GM19099 (cell line): ENCODE measurements around the gene METTL3.

Experiments used
- POLR2A ChIP-seq: IDR thresholded peaks from 3 replicates; pipeline ENCODE4 v1.6.1; 2011; ENCODE audit warnings: low read depth; ENCODE audit not compliant: insufficient read length; ENCODE audit errors: extremely low read depth

METTL3 gene

DNA sequence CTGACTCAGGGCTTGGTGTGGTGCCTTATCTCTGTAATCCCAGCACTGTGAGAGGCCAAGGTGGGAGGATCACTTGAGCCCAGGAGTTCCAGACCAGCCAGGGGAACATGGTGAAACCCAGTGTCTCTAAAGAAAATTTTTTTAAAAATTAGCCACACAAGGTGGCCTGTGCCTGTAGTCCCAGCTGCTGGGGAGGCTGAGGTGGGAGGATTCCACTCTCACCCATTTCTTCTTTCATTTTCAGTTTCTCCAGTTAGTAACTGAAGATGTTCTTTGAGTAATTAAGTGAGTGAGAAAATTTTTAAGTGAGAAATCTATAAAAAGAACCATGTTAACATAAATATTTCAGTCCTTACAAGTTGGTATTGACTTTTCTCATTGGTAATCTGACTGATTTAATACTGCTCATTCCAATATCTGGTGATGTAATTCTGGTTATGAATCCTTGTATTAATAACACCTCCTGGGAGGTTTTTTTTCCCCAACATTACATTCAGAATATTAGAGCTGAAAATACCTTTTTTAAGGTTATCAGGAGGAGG, 6.1 kb downstream of the METTL3 start:
- no peak for TF ChIP-seq POLR2A

DNA sequence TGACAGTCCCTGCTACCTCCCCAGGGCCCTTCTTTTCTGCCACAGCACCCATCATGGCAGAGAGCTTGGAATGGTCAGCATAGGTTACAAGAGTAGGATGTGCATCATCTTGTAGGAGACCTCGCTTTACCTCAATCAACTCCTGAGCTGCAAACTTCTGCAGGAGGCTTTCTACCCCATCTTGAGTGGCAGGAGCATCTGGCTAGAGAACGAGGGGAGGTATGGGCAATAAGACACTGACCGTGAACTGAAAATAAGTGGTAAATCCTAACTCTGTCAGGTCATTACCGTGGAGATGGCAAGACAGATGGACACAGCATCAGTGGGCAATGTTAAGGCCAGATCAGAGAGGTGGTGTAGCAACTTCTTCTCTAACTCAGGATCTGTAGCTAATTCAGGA, 7.8 kb downstream of the METTL3 start:
- no peak for TF ChIP-seq POLR2A

DNA sequence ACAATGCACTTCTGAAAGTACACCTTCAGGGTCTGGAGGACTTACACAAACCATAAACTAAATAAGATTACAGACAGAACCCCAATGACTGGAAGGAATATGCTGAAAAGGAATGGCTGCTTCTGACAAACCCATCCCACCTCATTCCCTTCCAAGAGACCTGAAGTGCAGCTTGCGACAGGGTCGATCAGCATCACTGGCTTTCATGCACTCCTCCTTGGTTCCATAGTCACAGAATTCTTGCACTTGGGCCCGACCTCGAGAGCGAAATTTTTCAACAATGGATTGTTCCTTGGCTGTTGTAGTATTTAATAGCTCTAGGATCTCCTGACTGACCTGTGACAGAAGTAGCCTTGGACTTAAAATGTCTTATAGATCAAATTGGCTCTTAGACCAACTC, 9.6 kb downstream of the METTL3 start:
- TF ChIP-seq POLR2A: no peak

DNA sequence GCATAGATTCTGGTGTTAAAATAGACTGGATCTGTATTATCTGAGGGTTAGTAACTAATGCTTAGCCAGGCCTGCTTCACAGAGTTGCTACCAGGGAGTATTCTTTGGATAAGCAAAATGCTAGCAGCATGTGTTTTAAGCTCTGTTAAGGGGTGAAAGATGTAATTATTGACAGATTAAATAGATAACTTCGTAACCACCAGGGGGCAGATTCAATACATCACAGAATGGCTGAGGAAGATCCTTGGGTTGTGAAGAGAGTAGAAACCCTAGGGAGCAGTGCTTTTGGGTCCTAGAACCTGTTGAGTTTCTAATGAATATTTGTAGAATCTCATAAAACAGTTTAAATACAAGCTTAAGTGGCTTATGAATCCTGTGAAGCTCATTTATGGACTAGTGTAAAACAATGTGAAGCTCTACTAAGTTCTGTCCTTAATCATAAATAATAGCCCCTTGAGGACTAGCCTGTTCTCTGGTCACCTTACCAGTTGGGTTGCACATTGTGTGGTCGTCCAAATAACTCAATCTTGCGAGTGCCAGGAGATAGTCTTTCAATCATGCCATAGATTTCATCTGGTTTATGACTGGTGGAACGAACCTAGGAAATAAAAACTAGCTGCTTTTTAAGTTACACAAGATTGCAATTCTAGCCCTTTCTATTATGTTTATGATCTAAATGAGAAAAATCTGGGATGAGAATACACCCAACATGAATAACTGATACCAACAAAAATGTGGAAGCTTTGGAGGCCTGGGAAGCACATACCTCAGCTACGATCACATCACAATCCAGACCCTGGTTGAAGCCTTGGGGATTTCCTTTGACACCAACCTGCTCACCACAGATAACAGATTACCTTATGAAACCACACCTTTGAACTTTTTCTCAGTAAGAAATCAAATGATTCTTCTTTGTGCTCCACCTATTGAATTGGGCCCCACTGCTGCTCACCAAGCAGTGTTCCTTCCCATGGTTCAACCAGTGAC, 12.3 kb downstream of the METTL3 start:
- no peak for TF ChIP-seq POLR2A

DNA sequence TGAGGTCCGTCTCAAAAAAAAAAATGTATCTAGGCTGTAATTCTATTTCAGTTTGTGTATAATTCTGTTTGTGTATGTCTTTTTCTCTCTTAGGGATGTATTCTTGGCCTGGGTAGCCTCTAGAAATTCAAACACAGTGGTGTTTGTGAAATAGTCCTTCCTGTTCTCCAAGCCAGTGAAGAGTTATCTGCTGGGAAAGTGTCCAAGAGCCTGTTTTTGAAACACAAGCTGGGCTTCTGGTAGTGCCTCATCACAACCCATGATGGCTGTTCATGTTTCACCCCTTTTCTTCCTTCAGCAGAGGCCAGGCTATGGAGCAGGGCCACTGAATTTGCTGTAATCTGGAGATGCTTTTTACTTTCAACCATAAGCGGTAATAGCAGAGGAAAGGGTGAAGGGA, 14.7 kb downstream of the METTL3 start:
- TF ChIP-seq POLR2A: no peak

DNA sequence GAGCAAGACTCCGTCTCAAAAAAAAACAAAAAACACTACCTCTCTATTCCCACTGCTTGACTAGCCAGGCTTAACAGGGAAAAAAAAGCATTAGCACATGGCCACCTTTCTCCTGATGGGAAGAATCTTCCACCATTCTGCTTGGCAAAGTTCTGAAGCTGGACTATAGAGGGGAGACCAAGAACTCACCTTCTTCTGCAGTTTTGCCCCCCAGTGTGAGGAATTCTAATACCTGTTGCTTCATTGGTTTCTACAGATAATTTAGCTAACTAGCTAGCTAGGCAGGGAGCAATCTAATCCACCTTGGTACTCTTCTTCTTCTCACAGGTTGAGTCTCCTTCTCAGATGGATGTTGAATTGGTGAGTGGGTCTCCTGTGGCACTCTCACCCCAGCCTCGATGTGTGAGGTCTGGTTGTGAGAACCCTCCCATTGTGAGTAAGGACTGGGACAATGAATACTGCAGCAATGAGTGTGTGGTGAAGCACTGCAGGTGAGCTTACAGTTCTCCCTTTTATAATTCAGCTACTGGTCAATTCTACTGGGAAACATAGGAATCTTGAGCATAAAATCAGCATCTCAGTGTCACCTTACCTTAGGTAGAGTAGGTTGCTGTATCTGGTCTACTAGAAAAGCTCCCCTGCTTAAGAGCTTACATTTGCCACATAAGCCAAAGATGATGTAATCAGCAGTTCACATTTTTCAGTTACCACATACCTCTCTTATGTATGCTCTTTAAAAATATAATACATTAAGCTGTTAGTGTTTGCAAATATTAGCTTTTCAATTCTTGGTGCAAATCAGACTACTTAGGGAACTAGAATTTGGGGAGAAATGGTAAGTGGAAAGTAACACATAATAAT, 16.0 kb downstream of the METTL3 start:
- no peak for TF ChIP-seq POLR2A

DNA sequence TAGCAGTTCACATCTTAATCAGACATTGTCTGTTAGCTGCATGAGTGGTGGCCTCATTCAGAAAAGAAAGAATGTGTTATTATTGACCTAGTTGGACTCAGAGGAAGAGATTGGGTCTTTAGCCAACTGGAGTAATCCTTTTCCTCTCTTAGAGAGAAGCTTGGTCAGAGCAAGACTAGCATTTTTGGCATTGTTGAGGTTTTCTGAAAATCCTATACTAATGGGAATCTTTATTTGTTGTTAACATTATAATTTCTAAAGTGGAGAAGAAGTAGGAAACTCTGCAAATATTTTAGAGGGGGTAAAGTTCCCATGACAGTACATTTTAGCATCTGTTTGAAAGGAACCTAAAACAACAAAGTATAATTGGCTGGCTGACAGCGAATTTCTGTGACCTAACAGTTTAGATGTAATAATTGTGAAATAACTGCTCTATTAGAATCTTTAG, 24.5 kb downstream of the METTL3 start:
- TF ChIP-seq POLR2A: no peak

DNA sequence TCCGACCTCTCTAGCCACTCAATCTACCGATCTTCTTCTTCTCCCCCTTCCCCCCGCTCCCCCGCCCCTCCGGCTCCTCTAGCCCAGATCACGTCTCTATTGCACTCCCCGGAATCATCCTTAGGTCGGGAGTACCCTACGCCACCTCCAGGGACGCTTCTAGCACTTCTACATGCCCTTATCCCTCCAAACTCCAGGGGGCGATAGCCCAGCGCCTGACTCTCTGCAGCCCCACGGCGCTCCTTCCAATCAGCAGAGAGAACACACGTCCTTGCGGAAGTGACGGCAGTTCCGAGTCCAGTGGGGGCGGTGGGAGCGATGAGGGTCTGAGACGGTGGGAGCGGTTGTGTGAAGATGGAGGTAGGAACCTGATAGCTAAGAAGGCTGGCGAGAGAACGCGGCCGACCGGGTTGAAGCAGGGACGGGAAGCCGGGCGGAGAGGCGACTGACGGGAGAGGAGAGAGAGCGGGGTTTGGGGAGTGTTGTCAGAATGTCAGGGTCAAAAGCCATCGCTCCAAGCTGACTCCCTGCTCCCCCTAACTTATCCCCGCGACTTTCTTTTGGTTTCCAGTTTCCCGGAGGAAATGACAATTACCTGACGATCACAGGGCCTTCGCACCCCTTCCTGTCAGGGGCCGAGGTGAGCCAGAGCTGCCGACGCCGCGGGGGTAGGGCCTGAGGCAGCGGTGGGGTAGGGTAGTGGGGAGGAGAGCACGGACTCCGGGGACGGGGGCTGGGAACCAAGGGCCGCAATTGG, 34.0 kb downstream of the METTL3 start, which contains the start of the genes RAB2B and TOX4:
Gene RAB2B (minus strand): TSS at position 35 of the 757 bp plus-strand sequence. CDS start 87 bp downstream, outside the sequence.
Gene TOX4 (plus strand): TSS at position 271 of the 757 bp plus-strand sequence. CDS start 84 bp downstream, at position 355.
- TF ChIP-seq POLR2A: peak; percentile 77

DNA sequence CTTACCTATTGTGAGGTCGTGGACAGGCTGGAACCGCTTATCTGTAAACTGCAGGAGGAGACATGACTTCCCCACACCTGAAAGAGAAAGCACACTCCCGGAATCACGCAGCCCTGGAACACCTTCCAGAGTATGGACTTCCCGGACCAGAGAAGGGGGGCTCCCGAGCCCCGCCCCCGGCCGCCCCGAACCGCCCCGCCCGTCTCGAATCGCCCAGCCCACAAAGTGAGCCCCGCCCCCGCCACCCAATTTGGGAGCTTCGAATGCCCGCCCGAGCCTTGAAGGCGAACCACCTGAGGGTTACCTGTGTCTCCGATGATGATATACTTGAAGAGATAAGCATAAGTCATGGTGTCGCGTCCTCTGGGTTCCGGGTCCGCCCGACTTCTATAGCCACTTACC, 34.6 kb downstream of the METTL3 start:
- peak; percentile 55 for TF ChIP-seq POLR2A

DNA sequence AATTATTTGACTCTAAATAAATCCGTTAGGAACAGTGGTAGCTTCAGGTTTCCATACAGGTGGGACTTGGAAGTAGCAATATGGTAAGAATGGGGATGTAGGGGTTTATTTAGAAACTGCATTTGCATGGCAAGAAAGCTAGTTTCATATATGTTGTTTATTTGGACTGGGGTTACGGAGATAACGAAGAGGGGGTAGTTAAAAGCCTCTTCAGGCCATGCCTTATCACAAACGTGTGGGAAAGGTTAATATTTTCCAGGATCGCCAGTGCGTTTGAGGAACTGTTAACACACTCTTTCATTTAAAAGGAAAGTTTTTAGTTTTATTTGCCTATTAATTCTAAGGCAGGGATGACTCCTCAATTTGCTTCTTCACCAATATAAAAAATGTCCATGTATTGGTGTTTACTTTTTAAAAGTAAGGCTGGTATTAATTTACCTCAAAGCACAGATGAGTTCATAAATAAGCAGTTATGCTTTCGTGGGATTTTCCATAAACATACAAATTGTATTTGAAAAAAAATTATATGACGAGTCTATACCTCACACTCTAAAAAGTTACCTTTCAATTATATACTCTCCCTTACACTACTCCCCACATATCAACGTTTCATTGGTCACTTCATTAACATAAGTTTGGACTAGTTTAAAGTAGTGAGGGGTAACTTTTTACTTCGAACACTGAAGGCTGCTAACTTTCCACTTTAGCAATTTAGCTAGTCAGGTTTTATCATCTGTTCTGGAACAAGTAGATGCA, 35.2 kb downstream of the METTL3 start:
- TF ChIP-seq POLR2A: no peak

DNA sequence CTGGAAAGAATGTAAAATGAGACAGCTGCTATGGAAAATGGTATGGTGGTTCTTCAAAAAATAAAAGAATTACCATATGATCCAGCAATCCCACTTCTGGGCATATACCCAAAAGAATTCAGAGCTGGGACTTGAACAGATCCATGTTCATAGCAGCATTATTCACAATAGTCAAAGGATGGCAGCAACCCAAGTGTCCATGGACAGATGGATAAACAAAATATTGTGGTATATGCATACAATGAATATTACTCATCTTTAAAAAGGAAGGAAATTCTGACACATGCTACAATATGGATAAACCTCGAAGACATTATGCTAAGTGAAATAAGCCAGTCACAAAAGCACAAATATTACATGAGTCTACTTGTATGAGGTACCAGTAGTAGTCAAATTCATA, 43.5 kb downstream of the METTL3 start:
- no peak for TF ChIP-seq POLR2A

DNA sequence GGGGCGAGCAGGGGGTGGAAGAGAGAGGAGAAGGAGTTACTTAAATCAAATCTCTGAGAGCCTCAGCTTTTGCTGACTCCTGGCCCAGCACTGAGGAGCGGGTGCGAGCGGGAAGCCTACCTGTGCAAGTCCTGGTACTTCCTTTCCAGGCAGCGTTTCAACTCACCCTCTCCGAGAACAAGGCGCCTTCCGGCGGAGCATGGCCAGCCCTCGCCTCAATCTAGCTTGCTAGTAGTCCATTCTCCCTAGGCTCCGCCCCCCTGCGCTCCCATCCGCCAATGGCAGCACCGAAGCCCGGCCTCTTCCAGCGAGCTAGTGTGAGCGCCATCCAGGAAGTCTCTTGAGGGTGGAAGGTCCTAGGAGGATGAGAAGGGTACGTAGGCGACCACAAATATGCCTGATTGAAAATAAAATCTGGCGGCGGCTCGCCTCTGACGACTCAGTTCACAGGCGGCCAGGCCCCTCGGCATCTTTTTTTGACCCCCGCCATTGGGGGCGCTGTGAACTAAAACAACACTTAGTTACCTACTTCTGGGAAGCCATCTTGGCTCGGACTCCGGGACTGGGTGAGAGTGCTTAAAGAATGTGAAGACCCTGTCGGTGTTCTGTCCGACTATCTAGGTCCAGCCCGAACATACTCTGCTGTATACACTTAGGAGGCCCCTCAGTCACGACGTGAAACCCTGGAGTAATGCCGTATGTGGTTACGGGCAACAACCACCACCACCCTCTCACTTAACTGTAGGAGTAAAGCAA, 55.0 kb downstream of the METTL3 start, which contains the start of gene CHD8:
Gene CHD8 (minus strand): TSS at position 212 of the 756 bp plus-strand sequence. CDS start 24,480 bp downstream, outside the sequence.
- TF ChIP-seq POLR2A: peak; percentile 80

DNA sequence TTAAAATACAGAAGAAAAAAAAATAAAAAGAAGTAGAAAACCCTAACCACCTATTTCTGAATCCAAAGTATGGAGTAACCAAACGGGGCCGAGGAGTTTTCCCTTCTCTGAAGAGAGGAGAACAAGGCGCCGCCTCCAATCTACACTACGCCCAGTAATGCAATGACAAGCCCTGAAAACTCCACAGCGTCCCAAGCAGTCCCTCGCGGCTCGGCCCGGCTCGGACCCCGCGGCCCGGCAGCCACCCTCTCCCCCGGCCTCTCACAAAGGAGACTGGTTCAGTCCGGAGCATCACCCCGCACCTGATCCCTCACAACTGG, 55.6 kb downstream of the METTL3 start:
- no peak for TF ChIP-seq POLR2A

DNA sequence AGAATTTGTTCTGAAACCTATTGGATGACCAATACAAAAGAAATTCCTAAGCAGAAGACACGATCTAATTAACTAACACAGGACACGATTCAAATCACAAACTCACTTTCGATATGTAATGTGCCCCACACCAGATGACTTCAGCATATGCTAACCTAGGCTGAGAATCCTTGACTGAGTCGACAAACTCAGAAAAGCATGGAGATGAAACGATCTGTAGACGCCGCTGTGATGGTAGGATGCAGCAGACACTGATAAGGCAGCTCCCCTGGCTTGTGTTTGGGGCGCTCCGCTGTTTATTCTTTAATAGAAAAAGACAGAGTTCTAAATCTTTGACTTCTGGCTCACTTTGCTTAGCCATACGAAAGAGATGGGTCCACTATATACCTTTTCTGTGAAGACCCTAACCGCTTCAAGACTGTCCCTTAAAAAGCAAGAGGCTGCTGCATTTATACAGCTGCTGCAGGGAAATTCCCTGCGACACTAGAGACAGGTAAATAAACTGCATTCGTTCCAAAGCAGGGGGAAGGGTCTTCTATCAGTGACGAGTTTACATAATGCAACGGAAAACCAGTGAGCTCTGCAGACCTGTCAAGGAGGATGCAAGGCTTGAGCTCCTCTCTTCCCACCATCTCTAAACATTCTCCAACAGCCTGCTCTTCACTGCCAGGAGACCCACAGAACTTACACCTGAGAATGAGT, 56.1 kb downstream of the METTL3 start:
- no peak for TF ChIP-seq POLR2A
